Measurements from ENCODE around the gene USP9Y. TPM values are rescaled to one million over a fixed set of nuclear protein-coding genes. Genes with fewer than 3 reads are reported as not detected.

Gene USP9Y
- total and polyA plus RNA-seq, 12 donors: 9.3 to 41.2 (median 32.1) TPM; not detected in 3

GRCh38 chrY:12715376-12715775, 14.3 kb downstream of the USP9Y start:
- no peak overlapping the region for H3K4me3 ChIP-seq
- ATAC-seq: no peak
- intact Hi-C loops (cut with DNase I): loop anchor here in 1 of 10 donors (10.0 kb wide), 1 partner anchor 51 kb away; no protein-coding TSS in a partner anchor

GRCh38 chrY:12729746-12730145, 28.7 kb downstream of the USP9Y start:
- Histone ChIP-seq H3K36me3 (peaks cover 0 to 42% (median 0%) of the 10 kb centered on the region in 9 donors), H3K27ac (no peak overlapping the region), H3K27me3 (no peaks in the 10 kb centered on the region), H3K4me1 (no peaks in the 10 kb centered on the region), H3K4me3 (no peak overlapping the region), H3K9me3 (no peaks in the 10 kb centered on the region)
- WGBS, 2 donors: 91 to 100% methylated on average over 2 of the region's 2 CpGs
- intact Hi-C loops (cut with DNase I): no loop called here
- DNase-seq (no peak), ATAC-seq (no peak)
- TF ChIP-seq CTCF (IDR thresholded peaks at IDR 0.05): no peak

More at GRCh38 chrY:12715376-12715775, 14.3 kb downstream of the USP9Y start:
- Histone ChIP-seq H3K27me3 (no peaks in the 10 kb centered on the region), H3K36me3 (peaks cover 0 to 25% (median 0%) of the 10 kb centered on the region in 9 donors), H3K27ac (no peak overlapping the region), H3K9me3 (no peaks in the 10 kb centered on the region), H3K4me1 (peaks cover 0 to 6% (median 0%) of the 10 kb centered on the region in 9 donors)
- no peak for DNase-seq
- 90 to 96% methylated on average over 6 of the region's 6 CpGs for WGBS, 2 donors
- no peak for TF ChIP-seq CTCF (IDR thresholded peaks at IDR 0.05)

- no peaks in the 10 kb centered on the region for H3K27me3 ChIP-seq
- H3K36me3 ChIP-seq: peaks cover 0 to 42% (median 0%) of the 10 kb centered on the region in 9 donors
- 82 to 90% methylated on average over 3 of the region's 3 CpGs for WGBS, 2 donors
- ATAC-seq: no peak
- H3K4me3 ChIP-seq: no peak overlapping the region
- H3K4me1 ChIP-seq: no peaks in the 10 kb centered on the region
- H3K9me3 ChIP-seq: no peaks in the 10 kb centered on the region
- intact Hi-C loops (cut with DNase I): no loop called here
- no peak for DNase-seq
- no peak overlapping the region for H3K27ac ChIP-seq
- no peak for TF ChIP-seq CTCF (IDR thresholded peaks at IDR 0.05)
Observed at GRCh38 chrY:12733625-12734024, 32.6 kb downstream of the USP9Y start.

GRCh38 chrY:12734051-12734450, 33.0 kb downstream of the USP9Y start:
- ATAC-seq: no peak
- no peak overlapping the region for H3K4me3 ChIP-seq
- 70 to 78% methylated on average over 2 of the region's 2 CpGs for WGBS, 2 donors
- H3K9me3 ChIP-seq: no peaks in the 10 kb centered on the region
- intact Hi-C loops (cut with DNase I): no loop called here
- no peaks in the 10 kb centered on the region for H3K27me3 ChIP-seq
- DNase-seq: no peak
- no peak for TF ChIP-seq CTCF (IDR thresholded peaks at IDR 0.05)
- H3K4me1 ChIP-seq: no peaks in the 10 kb centered on the region
- peaks cover 0 to 46% (median 0%) of the 10 kb centered on the region in 9 donors for H3K36me3 ChIP-seq
- H3K27ac ChIP-seq: no peak overlapping the region

Data from heart right ventricle (tissue), 16 donors.